Measurements from ENCODE around the gene RFT1.
"Not testable (repeated sequence)": the region's sequence is repeated elsewhere in the genome, so short reads cannot be mapped to it uniquely, and the experiment has no call there.

Gene RFT1

GRCh38 chr3:53163444-53164387, 33.5 kb upstream of the RFT1 start:
- no peak for DNase-seq (ENCODE audit: low read depth in 2 of 3, low spot score in 1 of 3)

- peak in 1 of 3 donors; percentile 5 for DNase-seq (ENCODE audit: low read depth in 2 of 3, low spot score in 1 of 3)
These were observed 32.6 kb upstream of the RFT1 start for GRCh38 chr3:53162672-53163443.

DNA sequence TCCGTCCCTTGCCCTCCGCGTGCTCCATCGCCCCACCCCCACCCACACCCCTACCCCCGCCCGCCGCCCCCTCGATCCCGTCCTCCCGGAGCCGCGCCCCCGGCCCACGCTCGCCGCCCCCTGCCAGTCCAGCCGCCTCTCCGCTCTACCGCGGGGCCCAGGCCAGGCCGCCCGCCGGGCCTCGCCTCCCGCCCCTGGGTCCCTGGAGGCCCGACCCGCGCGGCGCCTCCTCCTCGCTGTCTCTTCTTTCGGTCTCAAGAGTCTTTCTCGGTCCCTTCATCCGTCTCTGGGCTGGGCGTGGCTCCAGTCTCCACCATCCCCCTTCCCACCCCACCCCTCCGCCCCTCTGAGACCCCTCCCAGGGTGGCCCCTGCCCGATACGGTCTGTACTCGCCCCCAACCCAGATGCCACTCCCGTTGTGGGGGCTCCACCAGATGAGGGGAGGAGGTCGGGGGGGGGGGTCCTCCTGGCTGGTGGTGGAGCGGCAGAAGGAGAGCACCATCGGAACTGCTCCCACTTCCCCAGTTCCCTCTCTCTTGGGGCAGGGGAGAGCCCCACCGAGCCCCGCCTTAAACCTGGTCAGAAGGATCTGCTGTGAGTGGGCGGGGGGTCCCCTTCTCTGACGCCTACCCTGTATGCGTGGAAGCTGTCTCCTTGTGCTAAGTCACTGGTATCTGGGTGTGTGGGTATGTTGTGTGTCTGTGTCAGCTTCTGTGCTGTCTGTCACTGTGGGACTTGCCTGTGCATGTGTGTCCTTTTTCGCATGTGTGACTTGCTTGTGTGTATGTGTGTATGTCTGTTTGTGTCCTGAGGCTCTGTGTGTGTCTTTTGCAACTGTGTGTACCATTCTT, 31.8 kb upstream of the RFT1 start:
- peak in 1 of 3 donors; percentile 21 for DNase-seq (ENCODE audit: low read depth in 2 of 3, low spot score in 1 of 3)

DNA sequence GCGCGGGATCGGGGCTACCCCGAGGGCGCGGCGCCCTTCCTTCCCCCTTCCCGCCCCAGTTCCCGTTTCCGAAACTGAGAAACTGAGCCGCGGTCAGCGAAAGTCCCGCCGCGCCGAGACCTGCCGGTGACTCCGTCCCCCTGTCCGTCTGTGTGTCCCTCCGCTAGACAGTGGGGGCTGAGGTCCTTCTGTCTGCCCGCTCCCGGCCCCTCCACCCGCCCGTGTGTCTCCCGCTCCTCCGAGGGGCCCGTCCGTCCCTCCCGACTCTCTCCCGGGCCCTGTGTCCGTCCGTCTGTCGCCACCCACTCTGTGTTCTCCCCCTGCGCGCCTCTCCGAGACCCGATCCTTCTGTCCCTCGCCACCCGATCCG, 31.2 kb upstream of the RFT1 start:
- DNase-seq (ENCODE audit: low read depth in 2 of 3, low spot score in 1 of 3) = peak in 1 of 3 donors; percentile 3

DNA sequence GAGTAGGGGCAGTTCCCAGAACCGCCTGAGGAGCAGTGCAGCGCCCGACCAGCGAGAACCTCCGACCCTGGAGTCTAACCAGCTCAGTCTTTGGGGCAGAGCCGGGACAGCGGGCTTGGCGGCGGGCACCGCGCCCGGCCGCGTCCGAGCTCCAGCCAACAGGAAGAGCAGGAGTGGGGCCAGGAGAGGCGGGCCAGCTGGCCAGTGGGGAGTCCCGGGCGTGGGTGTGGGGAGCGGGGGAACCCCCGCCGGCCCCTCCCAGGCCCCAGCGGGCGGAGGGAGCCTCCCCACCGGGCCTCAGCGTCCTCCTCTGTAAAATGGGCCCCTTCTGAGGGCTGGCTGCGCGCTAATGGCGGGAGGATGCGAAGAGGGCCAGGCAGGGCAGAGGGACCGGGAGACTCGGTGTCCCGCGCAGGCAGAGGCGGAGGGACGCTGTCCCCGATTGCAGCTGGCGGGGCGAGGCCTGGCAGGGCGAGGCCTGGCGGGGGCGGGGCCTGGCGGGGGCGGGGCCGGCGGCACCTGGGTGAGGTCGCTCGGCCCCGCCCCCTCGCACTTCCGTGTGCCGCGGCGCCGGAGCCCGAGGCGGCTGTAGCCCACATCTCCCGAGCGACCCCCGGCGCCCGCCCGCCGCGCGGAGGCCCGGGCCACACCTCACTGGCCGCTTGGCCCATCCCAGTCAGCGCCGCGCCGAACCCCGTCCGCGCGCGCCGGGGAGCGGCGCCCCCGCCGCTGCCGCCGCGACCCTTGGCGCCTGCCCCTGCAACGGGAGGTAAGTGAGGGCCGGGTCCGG, 30.6 kb upstream of the RFT1 start, which contains the start of gene PRKCD:
Gene PRKCD, plus strand, starts transcription at position 550 of the 790 bp plus-strand sequence. CDS start 17,214 bp downstream, outside the sequence.
- DNase-seq (ENCODE audit: low read depth in 2 of 3, low spot score in 1 of 3) = peak; percentile 48 to 78 (median 51)

DNA sequence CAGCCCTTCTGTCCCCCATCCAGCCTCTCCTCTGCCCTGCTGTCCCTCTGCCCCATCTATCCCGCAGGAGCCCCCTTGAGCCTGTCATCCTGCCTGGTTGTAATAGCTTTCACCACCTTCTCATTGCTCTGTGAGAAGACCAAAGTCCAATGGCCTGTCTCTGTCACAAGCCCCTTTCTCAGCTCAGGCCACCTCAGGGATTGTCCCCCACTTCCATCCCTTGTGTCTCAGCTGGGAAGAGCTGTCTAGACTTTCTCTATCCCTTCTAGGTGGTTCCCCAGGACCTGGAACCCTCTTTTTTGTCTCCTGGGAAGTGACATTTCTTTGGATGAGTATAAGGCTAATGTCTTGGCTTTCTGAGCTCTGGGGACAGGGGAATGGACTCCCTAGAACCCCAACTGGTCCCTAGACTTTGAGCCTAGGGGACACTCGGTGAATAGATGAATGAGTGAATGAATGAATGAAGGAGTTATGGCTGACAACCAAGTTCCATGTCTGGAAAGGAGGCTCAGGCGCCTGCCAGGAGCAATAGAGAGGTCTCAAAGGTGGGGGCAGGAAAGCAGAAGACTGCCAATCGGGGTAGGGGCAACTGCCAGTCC, 29.9 kb upstream of the RFT1 start:
- no peak for DNase-seq (ENCODE audit: low read depth in 2 of 3, low spot score in 1 of 3)

- DNase-seq (ENCODE audit: low read depth in 2 of 3, low spot score in 1 of 3) = no peak
These were observed 29.2 kb upstream of the RFT1 start for GRCh38 chr3:53159156-53160060.

GRCh38 chr3:53158765-53159155, 28.5 kb upstream of the RFT1 start:
- DNase-seq (ENCODE audit: low read depth in 2 of 3, low spot score in 1 of 3) = no peak

DNA sequence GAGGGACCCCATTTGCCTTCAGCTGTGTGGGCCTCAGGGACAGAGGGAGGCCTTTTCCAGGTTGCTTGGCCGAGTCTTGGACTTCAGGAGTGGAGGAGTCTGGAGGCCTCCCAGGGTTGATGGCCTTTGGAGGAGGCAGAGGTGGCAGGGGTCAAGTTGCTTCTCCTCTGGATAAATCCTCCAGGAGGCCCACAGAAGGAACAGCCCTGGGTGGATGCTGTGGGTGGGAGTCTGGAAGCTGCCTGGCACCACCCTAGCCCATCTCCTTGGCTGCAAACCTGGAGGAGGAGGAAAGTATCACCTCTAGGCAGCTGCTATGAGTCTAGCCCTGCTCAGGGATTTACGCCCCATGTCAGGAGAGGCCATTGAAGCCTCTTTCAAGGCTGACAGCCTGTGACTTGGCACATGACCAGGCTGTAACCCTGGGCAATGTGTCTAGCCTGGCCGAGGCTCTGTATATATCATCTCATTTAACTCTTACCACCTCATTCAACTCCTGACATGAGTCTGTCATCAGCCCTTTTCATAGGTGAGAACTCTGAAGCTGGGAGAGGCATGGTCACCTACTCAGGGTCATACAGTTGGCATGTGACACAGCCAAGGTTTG, 27.8 kb upstream of the RFT1 start:
- DNase-seq (ENCODE audit: low read depth in 2 of 3, low spot score in 1 of 3) = no peak

DNA sequence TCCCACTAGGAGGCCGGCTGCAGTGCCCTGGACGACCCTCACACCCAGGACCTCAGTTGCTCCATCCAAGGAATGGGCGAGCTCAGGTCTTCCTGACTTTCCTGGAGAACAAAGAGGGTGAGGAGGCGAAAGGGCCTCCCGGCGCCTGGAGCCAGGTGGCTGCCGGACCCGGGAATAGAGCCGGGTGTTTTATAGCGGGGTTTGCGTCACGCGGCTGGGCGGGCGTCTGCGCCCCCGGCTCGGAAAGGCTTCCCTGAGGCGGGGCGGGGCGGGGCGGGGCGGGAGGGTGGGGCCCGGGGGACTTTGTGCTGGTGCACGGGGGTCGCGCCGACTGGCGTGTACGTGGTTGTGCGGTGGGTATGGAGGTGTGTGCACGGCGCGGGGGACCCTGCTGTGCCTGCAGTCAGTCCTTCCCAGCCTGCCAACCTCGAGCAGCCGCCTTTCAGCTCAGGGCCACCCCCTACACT, 26.2 kb upstream of the RFT1 start:
- DNase-seq (ENCODE audit: low read depth in 2 of 3, low spot score in 1 of 3) = no peak

GRCh38 chr3:53155760-53156159, 25.5 kb upstream of the RFT1 start:
- no peak for DNase-seq (ENCODE audit: low read depth in 2 of 3, low spot score in 1 of 3)

- DNase-seq (ENCODE audit: low read depth in 2 of 3, low spot score in 1 of 3) = no peak
These were observed 24.6 kb upstream of the RFT1 start for GRCh38 chr3:53154881-53155285.

DNA sequence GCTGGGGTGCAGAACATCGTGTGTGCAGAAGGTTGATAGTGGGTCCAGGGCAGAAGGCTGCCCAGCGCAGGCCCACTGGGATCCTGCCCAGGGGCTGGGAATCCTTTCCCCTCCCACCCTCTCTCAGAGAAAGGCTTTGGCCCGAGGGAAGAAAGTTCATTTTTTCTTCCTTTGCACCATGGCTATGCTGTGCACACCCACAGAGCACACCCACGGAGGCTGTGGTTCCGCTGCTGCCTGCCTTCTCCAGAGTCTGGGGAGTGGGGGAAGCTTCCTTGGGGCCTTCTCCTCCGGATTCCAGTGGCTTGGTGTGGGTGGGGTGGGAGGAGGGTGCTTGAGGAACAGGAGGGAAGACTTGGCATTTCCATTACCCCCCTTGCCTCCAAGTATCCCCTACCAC, 23.7 kb upstream of the RFT1 start:
- no peak for DNase-seq (ENCODE audit: low read depth in 2 of 3, low spot score in 1 of 3)

DNA sequence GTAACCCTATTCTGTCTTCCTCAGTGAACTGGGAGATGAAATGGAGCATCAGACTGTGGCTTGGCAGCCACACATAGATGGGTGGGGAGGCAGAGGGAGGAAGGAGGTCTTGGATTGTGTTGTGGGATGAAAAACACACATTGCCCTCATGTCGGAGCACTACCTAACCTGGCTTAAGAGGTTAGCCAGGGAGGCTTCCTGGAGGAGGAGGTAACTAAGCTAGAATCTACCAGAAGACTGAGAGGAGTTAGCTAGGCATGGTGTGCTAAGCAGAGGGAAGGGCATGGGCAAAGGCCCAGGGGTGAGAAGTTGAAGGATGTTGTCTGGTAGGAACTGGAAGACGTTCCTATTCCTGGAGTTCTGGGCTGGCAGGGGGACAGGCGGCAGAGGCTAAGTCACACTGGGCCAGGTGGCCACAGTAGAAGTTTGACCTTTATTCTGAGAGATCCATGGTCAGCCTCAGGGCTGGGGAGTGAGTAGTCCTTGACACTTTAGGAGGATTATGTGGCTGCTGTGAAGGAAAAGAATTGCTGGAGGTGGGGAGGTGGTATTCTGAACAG, 23.1 kb upstream of the RFT1 start:
- DNase-seq (ENCODE audit: low read depth in 2 of 3, low spot score in 1 of 3) = no peak

DNA sequence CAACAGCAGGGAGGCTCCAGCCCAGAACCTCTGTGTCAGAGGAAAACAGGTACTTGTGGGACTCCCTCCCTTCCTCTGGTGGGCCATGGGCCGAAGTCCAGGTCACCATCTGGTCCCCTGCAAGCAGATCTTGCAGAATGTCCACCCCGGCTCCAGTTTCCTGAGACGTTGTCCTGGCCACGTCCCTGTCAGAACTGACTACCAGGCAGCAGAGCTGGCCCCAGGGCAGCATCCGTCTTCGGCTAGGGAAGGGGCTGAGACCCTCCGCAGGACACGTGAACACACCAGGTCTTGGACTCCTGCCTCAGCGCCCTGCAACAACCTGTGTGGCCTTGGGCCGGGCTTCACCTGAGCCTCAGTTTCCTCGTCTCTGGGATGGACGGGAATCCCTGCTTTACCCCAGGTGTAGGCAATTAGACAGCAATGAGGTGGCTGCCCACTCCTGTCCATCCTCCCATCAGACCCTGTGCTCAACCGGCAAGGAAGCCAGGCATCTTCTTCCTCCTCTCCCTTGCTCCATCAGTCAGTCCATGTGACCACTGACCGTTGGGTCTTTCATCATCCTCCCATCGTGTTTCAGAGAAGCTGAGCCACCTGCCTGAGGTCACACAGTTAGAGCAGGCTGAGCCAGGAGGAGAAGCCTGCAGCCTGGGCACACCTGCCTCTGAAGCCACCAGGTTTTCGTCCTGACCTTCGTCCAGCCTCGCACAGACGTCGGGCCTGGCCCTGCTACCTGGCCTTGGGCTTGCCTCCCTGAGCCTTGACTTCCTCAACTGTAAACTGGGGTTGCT, 21.8 kb upstream of the RFT1 start:
- no peak for DNase-seq (ENCODE audit: low read depth in 2 of 3, low spot score in 1 of 3)

DNA sequence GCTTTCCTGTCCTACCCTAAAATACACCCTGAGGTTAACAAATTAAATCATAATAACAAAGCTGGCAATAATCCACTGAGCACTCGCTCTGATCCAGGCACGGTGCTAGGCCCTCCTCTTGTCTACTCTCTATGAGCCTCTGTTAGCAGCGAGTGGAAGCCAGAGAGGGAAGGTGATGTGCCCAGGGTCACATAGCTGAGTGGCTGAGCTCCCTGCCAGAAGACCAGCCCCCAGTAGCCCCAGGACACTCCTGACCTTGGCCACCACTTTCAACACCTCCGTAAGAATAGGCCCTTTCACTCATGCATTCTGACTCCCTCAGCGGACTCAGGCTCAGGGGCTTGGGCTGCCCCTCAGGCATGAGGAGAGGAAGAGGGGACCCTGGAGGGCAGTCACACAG, 21.2 kb upstream of the RFT1 start:
- DNase-seq (ENCODE audit: low read depth in 2 of 3, low spot score in 1 of 3) = no peak

GRCh38 chr3:53151086-53151438, 20.8 kb upstream of the RFT1 start:
- DNase-seq (ENCODE audit: low read depth in 2 of 3, low spot score in 1 of 3) = not testable (repeated sequence)
